ENCODE measurements around the gene SKIC8. TPM values are rescaled to one million over a fixed set of nuclear protein-coding genes. Genes with fewer than 3 reads are reported as not detected.
A peak's percentile ranks its signal among the peaks of the same experiment; 100 is the strongest.

Gene SKIC8
- total RNA-seq, 1 donor from 2014 or later = 43.6 TPM

GRCh38 chr15:78265137-78265460 lies 34.3 kb downstream of the SKIC8 start:
- Histone ChIP-seq H3K79me2 (ENCODE audit: insufficient read depth, low read length) (no peaks in the 10 kb centered on the region), H3K9ac (ENCODE audit: low read length) (peak overlapping the region; percentile 51), H3K4me2 (ENCODE audit: low read length) (peak overlapping the region; percentile 85), H3K4me1 (ENCODE audit: insufficient read depth, low read length) (peaks cover 9% of the 10 kb centered on the region), H4K20me1 (ENCODE audit: insufficient read depth, low read length) (no peaks in the 10 kb centered on the region), H3K36me3 (ENCODE audit: insufficient read depth, low read length) (no peaks in the 10 kb centered on the region), H3K4me3 (ENCODE audit: insufficient read depth, low read depth, low read length) (peak overlapping the region; percentile 53), H2AFZ (ENCODE audit: low read depth, low read length) (peak overlapping the region; percentile 90), H3K9me3 (ENCODE audit: insufficient read depth, low read depth, low read length) (no peaks in the 10 kb centered on the region), H3K27me3 (ENCODE audit: insufficient read depth, low read length) (no peaks in the 10 kb centered on the region), H3K27ac (ENCODE audit: low read depth, low read length) (no peak overlapping the region)
- FAIRE-seq (no peak), DNase-seq (ENCODE audit: low read depth) (no peak)
- no peak overlapping the region for H3K27ac Mint-ChIP-seq (ENCODE audit: unreplicated experiment)
- peaks cover 37% of the 10 kb centered on the region for H3K27me3 Mint-ChIP-seq (ENCODE audit: low read depth, unreplicated experiment)
- H3K4me1 Mint-ChIP-seq (ENCODE audit: low read depth, unreplicated experiment) = peaks cover 2% of the 10 kb centered on the region
- TF ChIP-seq EZH2 (IDR thresholded peaks at IDR 0.05; ENCODE audit: insufficient read depth, low read length) = no peak
- TF ChIP-seq CTCF (IDR thresholded peaks at IDR 0.05; ENCODE audit: insufficient read depth, low read depth, low read length) = no peak
- peaks cover 5% of the 10 kb centered on the region for H3K9me3 Mint-ChIP-seq (ENCODE audit: unreplicated experiment)
- no peaks in the 10 kb centered on the region for H3K36me3 Mint-ChIP-seq (ENCODE audit: low read depth, unreplicated experiment)
- H3K4me3 Mint-ChIP-seq (ENCODE audit: unreplicated experiment) = no peak overlapping the region

GRCh38 chr15:78264304-78265136 lies 34.9 kb downstream of the SKIC8 start, which contains the start of gene DNAJA4:
Gene DNAJA4, plus strand, starts transcription at chr15:78264562. Its CDS starts 202 bp downstream, at chr15:78264764.
- Histone ChIP-seq H3K4me2 (ENCODE audit: low read length) (peak within 1 kb of the TSS; percentile 85), H3K27ac (ENCODE audit: low read depth, low read length) (no peak within 1 kb of the TSS), H3K4me3 (ENCODE audit: insufficient read depth, low read depth, low read length) (peak within 1 kb of the TSS; percentile 53), H3K4me1 (ENCODE audit: insufficient read depth, low read length) (peaks cover 9% of the 10 kb centered on the region), H3K79me2 (ENCODE audit: insufficient read depth, low read length) (no peaks in the 10 kb centered on the region), H2AFZ (ENCODE audit: low read depth, low read length) (peak within 1 kb of the TSS; percentile 90), H4K20me1 (ENCODE audit: insufficient read depth, low read length) (no peaks in the 10 kb centered on the region), H3K36me3 (ENCODE audit: insufficient read depth, low read length) (no peaks in the 10 kb centered on the region), H3K9me3 (ENCODE audit: insufficient read depth, low read depth, low read length) (no peaks in the 10 kb centered on the region), H3K9ac (ENCODE audit: low read length) (peak within 1 kb of the TSS; percentile 51), H3K27me3 (ENCODE audit: insufficient read depth, low read length) (no peaks in the 10 kb centered on the region)
- H3K9me3 Mint-ChIP-seq (ENCODE audit: unreplicated experiment) = peaks cover 7% of the 10 kb centered on the region
- no peak for TF ChIP-seq CTCF (IDR thresholded peaks at IDR 0.05; ENCODE audit: insufficient read depth, low read depth, low read length)
- peaks cover 35% of the 10 kb centered on the region for H3K27me3 Mint-ChIP-seq (ENCODE audit: low read depth, unreplicated experiment)
- peaks cover 2% of the 10 kb centered on the region for H3K4me1 Mint-ChIP-seq (ENCODE audit: low read depth, unreplicated experiment)
- no peaks in the 10 kb centered on the region for H3K36me3 Mint-ChIP-seq (ENCODE audit: low read depth, unreplicated experiment)
- no peak within 1 kb of the TSS for H3K27ac Mint-ChIP-seq (ENCODE audit: unreplicated experiment)
- FAIRE-seq (no peak), DNase-seq (ENCODE audit: low read depth) (peak; percentile 31)
- no peak within 1 kb of the TSS for H3K4me3 Mint-ChIP-seq (ENCODE audit: unreplicated experiment)

GRCh38 chr15:78263907-78264303 lies 35.5 kb downstream of the SKIC8 start:
- H3K4me1 ChIP-seq (ENCODE audit: insufficient read depth, low read length) = peaks cover 9% of the 10 kb centered on the region
- peak overlapping the region; percentile 70 for H2AFZ ChIP-seq (ENCODE audit: low read depth, low read length)
- Mint-ChIP-seq H3K27me3 (ENCODE audit: low read depth, unreplicated experiment) (peaks cover 32% of the 10 kb centered on the region), H3K9me3 (ENCODE audit: unreplicated experiment) (peaks cover 9% of the 10 kb centered on the region), H3K4me1 (ENCODE audit: low read depth, unreplicated experiment) (peaks cover 2% of the 10 kb centered on the region), H3K4me3 (ENCODE audit: unreplicated experiment) (no peak overlapping the region), H3K36me3 (ENCODE audit: low read depth, unreplicated experiment) (no peaks in the 10 kb centered on the region), H3K27ac (ENCODE audit: unreplicated experiment) (no peak overlapping the region)
- no peak overlapping the region for H3K27ac ChIP-seq (ENCODE audit: low read depth, low read length)
- peak overlapping the region; percentile 85 for H3K4me2 ChIP-seq (ENCODE audit: low read length)
- no peak overlapping the region for H3K9ac ChIP-seq (ENCODE audit: low read length)
- TF ChIP-seq EZH2 (IDR thresholded peaks at IDR 0.05; ENCODE audit: insufficient read depth, low read length) (no peak), CTCF (IDR thresholded peaks at IDR 0.05; ENCODE audit: insufficient read depth, low read depth, low read length) (no peak)
- H3K4me3 ChIP-seq (ENCODE audit: insufficient read depth, low read depth, low read length) = no peak overlapping the region
- no peaks in the 10 kb centered on the region for H4K20me1 ChIP-seq (ENCODE audit: insufficient read depth, low read length)
- DNase-seq (ENCODE audit: low read depth) (no peak), FAIRE-seq (no peak)
- no peaks in the 10 kb centered on the region for H3K9me3 ChIP-seq (ENCODE audit: insufficient read depth, low read depth, low read length)
- no peaks in the 10 kb centered on the region for H3K36me3 ChIP-seq (ENCODE audit: insufficient read depth, low read length)
- H3K79me2 ChIP-seq (ENCODE audit: insufficient read depth, low read length) = no peaks in the 10 kb centered on the region
- no peaks in the 10 kb centered on the region for H3K27me3 ChIP-seq (ENCODE audit: insufficient read depth, low read length)

Data from astrocyte (in vitro differentiated cells and primary cell).